HG03159 (cell line): ENCODE results near the gene ABCA1.
"Not testable (repeated sequence)": the region's sequence is repeated elsewhere in the genome, so short reads cannot be mapped to it uniquely, and the experiment has no call there.

Experiments used
- ATAC-seq: cut with Tn5 transposase; IDR thresholded peaks from one replicate; pipeline ENCODE4 v1.9.1; 2021; ENCODE audit warnings: mild to moderate bottlenecking, moderate library complexity; ENCODE audit not compliant: unreplicated experiment

Gene ABCA1

GRCh38 chr9:104907278-104907951 is 20.5 kb downstream of the ABCA1 start:
- no peak for ATAC-seq

DNA sequence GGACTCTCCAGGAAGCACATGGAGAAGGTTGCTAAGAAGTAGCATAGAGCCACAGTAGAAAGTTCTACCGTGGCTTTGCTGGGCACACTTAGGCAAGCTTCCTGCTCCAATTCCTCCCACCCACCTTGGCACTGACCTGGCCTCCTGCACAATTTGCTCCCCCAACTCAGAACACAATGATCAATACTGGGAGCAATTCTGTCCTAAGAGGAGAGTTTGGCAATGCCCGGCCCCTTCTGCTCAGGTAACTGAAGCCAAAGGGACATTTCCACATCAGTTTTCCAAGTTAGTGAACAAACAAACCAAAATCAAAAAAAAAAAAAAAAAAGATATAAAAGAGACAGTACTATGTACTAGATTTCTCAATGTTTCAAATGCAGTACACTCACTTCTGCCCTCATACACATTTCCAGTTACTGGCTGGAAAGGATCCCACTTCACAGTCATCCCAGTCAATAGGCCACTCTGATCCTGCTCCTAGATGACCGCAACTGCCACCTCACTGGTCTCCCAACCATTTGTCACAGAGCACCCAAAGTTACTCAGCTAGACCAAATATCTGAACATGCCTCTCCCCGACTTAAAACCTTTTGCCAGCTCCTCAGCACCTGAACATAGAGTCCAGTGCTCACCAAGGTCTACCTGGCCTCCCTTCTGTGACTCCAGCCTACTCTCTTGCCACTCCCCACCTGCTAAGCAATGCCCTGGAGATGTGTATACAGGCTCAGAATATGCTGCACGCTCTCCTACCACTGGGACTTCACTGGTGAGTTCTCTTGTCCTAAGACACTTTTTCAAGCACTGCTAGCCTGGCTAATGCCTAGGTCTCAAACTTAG is 21.3 kb downstream of the ABCA1 start:
- no peak for ATAC-seq

GRCh38 chr9:104905931-104906330 is 22.0 kb downstream of the ABCA1 start:
- no peak for ATAC-seq

DNA sequence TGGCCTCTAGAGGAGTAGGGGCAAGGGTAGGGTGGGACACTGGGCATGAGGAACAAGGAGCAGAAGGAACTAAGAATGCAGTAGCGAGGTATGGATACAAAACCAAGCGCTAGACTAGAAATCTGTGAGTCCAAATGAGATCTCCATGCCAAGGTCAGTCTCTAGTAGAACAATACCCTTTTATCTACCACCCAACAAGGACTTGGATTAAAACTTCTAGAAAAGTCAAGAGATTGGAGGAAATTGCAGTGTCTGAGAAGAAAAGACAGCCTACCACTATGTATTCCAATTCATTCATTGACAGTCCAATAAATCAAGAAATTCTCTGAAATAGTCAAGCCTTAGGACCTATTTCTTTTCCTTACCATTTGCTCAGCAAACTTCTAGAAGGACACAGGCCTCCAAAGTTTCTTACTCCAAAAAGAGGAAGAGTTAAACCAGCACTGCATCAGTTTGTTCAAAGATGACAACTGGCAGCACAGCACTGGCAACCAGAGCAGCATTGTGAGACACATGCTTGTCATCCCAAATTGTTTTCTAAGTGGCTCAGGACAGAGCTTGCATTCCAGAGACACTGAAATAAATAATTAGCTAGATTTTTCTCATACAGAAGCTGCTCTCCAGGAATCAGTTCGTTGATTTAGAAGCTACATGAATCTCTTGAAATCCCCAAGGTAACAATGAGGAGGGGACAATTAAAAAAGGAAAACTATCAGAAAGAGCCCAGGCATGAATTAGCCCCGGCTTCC is 22.6 kb downstream of the ABCA1 start:
- ATAC-seq: no peak

DNA sequence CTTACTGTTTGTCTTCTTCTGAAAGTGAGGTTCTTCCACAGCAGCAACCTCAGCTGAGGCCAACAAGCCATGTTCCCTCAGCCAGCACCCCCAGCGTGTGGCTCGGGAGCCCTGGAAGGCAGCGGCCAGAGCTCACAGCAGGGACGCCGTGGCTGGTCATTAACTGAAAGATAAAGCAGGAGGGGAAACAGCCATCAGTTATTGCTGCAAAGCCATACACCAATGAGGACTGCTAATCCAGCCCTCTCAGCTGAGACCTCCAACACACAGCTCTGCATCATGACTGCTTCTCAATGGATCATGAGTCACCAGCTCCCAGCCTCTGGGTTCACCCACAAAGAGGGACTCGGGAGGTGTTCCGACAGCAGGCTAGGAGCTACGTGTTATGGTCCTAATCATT is 24.3 kb downstream of the ABCA1 start:
- ATAC-seq: no peak

- ATAC-seq: no peak
Observed at GRCh38 chr9:104900871-104901270, 27.1 kb downstream of the ABCA1 start.

GRCh38 chr9:104900324-104900723 is 27.6 kb downstream of the ABCA1 start:
- no peak for ATAC-seq

- ATAC-seq: no peak
Observed at GRCh38 chr9:104899759-104900247, 28.2 kb downstream of the ABCA1 start.

GRCh38 chr9:104898376-104898775 is 29.6 kb downstream of the ABCA1 start:
- not testable (repeated sequence) for ATAC-seq

- ATAC-seq: no peak
Observed at GRCh38 chr9:104896131-104896530, 31.8 kb downstream of the ABCA1 start.

- no peak for ATAC-seq
Observed at GRCh38 chr9:104895572-104895971, 32.4 kb downstream of the ABCA1 start.

GRCh38 chr9:104892701-104893100 is 35.3 kb downstream of the ABCA1 start:
- no peak for ATAC-seq

DNA sequence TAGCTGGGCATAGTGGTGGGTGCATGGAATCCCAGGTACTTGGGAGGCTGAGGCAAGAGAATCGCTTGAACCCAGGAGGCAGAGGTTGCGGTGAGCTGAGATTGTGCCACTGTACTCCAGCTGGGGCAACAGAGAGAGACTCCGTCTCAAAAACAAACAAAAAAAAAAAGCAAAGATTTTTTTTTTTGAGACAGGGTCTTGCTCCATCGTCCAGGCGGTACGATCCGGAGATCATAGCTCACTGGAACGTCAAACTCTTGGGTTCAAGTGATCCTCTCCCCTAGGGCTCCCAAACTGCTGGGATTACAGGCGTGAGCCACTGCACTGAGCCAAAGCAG is 37.6 kb downstream of the ABCA1 start:
- no peak for ATAC-seq

- ATAC-seq: no peak
Observed at GRCh38 chr9:104885818-104886709, 41.9 kb downstream of the ABCA1 start.

DNA sequence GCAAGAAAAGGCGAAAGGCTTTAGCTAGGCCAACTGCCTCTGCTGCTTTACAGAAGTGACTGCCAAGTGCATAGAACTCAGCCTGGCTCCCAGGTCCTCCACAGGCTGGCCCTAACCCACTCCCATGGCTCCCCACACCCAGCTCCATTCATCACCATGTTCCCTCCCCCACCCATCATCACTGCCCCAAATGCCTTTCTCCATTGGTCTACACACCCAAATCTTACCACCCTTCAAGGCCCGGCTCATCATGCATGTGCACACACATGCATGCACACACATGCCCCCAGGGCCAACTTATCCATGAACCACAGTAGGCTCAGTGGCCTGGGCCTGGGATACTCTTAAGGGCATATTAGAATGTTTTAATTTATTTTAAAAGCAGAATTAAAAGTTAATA is 44.8 kb downstream of the ABCA1 start:
- no peak for ATAC-seq

- ATAC-seq: no peak
Observed at GRCh38 chr9:104882566-104882965, 45.4 kb downstream of the ABCA1 start.

DNA sequence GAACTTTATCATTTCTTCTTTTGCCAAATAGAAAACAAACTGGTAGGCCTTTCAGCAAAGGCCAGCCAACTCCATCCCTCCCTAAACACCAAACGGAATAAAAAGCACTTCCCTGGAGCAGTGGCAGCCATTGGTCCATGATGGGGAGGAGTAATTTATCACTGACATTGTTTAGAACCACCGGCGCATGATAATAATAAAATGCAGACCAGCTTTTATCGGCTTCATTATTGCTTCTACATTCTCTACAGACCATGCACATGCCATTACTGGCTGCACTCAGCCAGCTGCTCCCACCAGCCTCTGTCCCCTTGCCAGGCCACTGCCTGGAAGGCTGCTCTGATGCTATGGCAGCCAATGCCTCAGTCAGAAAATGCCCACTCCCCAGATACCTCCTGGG is 45.9 kb downstream of the ABCA1 start:
- ATAC-seq: no peak

DNA sequence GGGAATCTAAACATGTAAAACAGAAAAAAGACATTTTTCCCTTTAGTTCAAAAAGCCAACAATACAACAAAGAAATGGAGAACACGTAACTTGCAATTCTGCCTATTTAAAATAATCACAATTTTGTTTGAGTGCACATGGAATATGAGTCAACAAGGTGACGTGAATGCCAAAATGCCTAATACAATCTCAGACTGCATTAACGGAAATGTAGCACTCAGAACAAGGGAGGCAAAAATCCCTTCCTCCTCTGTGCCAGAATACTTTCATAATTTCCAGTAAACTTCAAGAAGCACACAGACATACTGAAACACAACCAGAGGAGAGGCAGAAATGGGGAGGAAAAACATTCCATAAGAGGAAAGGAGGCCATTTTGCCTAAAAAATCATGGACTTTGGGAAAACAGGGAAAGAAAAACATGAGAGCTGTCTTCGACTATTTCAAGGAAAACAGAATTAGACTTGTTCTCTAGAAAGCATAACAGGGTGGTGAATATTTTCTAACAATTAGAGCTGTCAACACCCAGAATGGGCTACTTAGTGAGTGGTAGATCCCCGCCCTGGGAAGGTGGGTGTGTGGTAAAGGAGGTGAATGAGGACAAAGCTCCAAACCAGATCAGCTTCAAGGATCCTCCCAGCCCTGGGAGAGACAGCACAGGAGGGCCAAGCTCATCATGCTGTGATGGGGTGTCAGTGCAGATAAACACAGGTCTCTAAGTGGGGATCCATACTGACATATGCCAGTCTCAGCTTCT is 48.2 kb downstream of the ABCA1 start:
- ATAC-seq: no peak

- no peak for ATAC-seq
Observed at GRCh38 chr9:104876587-104876986, 51.4 kb downstream of the ABCA1 start.

GRCh38 chr9:104875897-104876296 is 52.1 kb downstream of the ABCA1 start:
- ATAC-seq: no peak
